ENCODE results near the gene STK33. TPM values are rescaled to one million over a fixed set of nuclear protein-coding genes. Genes with fewer than 3 reads are reported as not detected.
A peak's percentile ranks its signal among the peaks of the same experiment; 100 is the strongest.

STK33 gene
- total RNA-seq, 1 experiment from 2014 or later = 5.7 TPM

- no peak for DNase-seq (ENCODE audit: low read depth)
These were observed 168.0 kb downstream of the STK33 start for GRCh38 chr11:8426076-8426475.

GRCh38 chr11:8415195-8415594 is 178.8 kb downstream of the STK33 start:
- no peak for DNase-seq (ENCODE audit: low read depth)

- peak; percentile 68 for DNase-seq (ENCODE audit: low read depth)
These were observed 185.7 kb downstream of the STK33 start for GRCh38 chr11:8408151-8408941.

GRCh38 chr11:8403310-8403709 is 190.7 kb downstream of the STK33 start:
- DNase-seq (ENCODE audit: low read depth) = peak; percentile 18

DNA sequence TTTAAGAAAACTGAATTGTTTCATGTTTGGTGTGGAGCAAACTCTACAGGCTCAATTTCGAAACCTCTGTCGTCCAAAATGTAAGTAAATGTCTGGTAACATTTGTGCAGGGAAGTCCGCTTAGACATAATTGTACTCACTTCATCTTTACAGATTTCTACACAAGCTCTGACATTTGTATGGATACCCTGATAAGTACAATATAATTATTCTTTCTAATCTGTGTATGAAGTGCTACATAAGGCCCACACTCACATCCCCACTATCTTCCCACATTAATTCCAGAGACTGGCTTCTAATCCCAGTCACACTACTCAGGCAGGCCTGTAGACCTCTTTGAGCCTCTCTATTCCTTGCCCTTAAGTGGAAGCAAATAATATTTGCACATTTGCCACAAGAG is 201.1 kb downstream of the STK33 start:
- no peak for DNase-seq (ENCODE audit: low read depth)

DNA sequence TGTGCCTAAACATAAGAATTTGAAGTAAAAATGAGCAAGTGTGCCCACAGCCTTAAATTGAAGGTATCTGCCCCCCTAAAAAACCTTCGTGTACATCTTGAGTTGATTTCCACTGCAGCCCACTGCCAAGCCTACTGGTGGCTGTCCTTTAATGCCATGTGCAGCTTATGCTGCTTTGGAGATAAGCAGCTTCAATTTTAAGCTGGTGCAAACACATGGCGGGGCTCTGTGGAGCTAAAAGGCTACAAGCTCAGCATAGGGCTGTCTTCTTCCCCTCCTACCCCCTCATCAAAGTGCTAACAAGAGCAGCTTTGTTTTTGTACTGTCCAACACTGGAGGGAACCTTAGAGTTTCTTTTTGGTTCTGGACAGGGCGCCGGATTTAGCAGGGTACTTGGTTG is 201.9 kb downstream of the STK33 start:
- DNase-seq (ENCODE audit: low read depth) = no peak

DNA sequence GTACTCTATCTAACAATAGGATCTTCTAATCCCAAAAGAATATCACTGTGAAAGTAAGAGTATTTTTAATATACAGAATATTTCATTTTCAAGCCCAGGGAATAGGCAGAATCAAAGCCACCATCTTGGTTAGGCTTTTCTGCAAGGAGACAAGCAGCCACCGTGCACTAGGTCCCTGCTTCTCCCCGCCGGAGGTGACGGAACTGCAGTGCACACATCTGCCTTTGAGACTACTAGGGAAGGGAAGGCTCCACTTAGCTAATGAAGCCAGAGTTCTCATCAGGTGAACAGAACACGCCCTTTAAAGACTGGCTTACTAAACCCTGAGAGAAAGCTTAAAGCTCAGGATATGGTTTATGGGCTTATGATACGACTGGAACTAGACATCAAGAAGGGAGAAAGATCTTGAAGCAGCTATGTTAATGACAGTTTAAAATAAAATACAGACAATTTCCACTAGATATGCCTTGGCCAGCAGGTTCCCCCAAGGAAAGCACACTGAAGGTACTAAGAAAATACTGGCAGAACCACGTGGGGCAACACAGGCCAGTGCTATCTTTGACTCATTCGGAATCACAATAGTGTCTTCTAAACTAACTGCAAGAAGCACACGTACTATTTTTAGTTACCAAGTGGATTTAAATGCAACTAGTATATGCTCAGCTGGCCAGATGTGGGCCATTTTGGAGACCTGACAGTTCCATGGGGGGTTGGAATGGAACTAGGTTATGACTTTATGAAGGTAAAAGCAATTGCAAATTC is 203.0 kb downstream of the STK33 start:
- DNase-seq (ENCODE audit: low read depth) = no peak

DNA sequence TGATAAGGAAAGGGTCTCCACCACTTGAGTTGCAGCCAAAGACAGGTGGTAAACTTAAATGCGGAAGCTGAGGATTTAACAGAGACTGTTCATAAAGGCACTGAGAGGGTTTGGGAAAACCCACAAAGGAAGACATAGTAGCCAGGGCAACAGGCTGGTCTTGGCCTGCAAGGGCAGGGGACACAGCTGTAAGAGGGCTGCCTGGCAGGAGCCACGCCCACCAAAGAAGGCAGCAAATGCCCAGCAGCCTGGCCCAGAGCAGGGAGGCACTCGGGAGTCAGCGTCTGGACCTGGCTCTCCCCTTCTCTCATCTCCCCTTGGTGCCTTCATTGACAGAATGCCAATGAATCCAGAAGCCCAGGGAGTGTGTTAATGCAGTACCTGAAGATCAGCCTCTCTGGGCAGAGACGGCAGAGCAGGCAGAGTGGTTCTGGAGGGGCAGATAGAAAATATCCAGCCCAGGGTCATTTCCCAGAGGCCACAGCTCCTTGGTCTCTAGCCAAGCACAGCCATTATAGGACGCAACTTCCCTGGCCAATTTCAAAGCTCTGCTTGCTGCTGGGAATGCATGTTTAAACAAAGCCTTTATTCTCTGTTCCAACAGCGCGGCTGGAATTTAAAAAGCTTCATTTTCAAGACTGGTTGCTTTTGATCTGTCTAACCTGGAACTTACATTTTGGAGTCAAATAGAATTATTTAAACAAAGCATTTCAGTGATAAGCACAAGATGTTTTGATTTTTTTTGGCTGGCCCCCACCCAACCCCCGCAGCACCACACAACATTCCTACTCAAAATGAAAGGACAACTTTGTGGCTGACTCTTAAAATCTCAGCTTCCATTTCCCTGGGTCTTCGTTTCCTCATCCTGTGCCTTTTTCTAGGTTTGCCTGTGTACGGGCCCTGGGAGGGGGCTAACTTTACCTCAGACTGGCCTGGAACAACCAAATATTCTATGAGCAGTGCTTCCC is 204.7 kb downstream of the STK33 start:
- DNase-seq (ENCODE audit: low read depth) = no peak

DNA sequence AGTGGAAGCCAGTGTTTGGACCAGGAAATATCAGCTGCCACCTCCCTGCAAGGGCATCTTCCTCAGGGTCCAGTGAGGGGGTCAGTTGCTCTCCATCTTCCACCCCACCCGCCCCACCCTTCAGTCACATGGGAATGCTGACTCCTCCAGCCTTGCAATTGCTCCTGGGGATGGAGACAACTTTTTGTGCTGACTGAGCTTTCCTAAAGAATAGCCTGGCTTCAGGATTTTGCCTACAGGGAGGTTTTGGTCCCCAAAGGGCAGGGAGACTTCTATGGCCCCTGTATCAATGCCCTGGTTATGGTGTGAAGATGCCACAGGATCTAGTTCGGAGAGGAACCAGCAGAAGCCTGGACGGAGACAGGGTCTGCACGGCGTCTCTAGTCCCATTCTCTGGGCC is 206.3 kb downstream of the STK33 start:
- DNase-seq (ENCODE audit: low read depth) = no peak

DNA sequence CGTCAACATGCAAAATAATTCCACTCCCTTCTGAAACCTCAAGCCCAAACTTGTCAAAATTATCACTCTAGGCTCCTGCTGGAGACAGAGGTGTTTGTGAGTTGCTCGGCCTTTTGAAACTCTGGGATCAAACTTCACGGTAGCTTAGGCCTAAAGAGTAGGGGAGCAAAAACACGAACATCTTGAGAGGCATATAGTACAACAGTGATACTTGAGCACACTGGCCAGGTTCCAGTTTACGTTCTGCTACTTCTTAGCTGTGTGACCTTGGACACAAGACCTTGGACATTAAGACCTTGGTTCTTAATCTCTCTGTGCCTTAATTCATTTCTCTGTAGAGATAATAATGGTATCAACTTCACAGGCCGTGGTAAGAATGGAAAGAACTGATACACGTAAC is 206.9 kb downstream of the STK33 start:
- DNase-seq (ENCODE audit: low read depth) = no peak

- DNase-seq (ENCODE audit: low read depth) = no peak
These were observed 207.7 kb downstream of the STK33 start for GRCh38 chr11:8386134-8386864.

DNA sequence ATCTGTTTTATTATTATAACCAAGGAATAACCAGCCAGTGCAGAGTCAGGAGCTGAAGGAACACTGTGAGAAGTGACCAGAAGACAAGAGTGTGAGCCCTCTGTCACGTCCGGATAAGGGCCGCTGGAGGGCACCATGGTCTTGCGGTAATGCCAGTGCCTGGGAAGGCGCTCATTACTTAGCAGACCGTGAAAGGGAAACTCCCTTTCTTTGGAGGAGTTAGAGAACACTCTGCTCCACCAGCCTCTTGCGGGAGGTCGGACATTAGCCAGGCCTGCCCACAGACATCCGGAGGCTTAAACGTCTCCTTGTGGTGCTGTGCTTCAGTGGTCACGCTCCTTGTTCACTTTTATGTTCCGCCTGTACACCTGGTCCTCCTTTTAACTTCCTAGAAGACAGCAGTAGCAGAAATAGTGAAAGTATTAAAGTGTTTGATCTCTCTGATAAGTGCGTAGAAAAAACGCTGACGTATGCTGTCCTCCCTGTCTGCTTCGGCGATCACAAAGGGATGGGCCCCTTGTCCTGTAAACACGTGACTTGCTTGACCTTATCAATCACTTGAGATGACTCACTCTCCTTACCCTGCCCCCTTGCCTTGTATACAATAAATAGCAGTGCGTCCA is 209.7 kb downstream of the STK33 start:
- DNase-seq (ENCODE audit: low read depth) = peak; percentile 85

GRCh38 chr11:8383627-8384026 is 210.4 kb downstream of the STK33 start:
- no peak for DNase-seq (ENCODE audit: low read depth)

DNA sequence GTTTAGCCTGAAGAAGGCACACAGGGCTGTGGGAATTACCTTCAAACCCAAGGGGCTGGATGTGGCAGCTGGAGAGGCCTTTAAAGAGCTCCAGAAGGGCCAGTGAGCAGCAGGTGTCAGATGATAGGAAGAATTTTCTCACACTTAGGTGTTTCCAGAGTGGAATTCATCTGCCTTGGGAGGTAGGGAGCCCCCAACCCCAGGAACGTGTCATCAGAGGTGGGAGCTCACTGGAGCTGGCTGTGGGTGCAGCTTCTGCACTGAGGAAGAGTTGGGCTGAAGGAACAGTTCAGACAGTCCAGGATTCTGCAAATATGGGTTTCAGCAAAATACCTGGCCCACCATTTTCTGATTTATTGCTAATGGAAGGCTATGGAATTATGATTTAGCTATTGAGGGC is 210.8 kb downstream of the STK33 start:
- DNase-seq (ENCODE audit: low read depth) = no peak

- DNase-seq (ENCODE audit: low read depth) = peak; percentile 85
These were observed 211.5 kb downstream of the STK33 start for GRCh38 chr11:8382436-8383053.

GRCh38 chr11:8381871-8382396 is 212.1 kb downstream of the STK33 start:
- no peak for DNase-seq (ENCODE audit: low read depth)

GRCh38 chr11:8381343-8381742 is 212.7 kb downstream of the STK33 start:
- DNase-seq (ENCODE audit: low read depth) = no peak

DNA sequence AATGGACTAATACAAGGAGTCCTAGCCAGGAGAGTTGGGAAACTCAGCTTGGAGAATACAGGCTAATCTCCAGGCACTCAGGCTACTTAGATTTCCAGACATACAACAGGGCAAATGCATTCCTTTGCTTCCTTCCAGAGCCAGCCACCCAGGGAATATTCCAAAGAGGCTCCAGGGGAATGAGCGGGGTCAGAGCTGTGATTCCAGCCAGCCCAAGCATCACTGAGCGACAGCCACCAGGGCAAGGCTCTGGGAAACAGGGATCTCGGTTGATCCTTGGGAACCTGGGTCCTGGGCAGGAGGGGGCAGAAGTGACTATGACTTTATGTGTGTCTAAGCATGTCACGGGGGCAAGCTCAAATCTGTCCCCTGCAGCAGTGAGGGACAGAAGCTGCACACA is 218.1 kb downstream of the STK33 start:
- DNase-seq (ENCODE audit: low read depth) = no peak

GRCh38 chr11:8375460-8375859 is 218.6 kb downstream of the STK33 start:
- DNase-seq (ENCODE audit: low read depth) = no peak

- no peak for DNase-seq (ENCODE audit: low read depth)
These were observed 219.3 kb downstream of the STK33 start for GRCh38 chr11:8374716-8375115.

Measured in M059J (cell line).